Gastroesophageal sphincter (tissue), 3 donors: ENCODE results near the gene RIPK1.
"Not testable (repeated sequence)": the region's sequence is repeated elsewhere in the genome, so short reads cannot be mapped to it uniquely, and the experiment has no call there.

Experiments used
- CTCF ChIP-seq, 4 experiments: fragments of 200-600 bp in 2 of 4; fragments of 450-650 bp in 2 of 4; sonication (generic) in 1 of 4; IDR thresholded peaks; one replicate each; pipeline ENCODE4 v1.5.1; 2017 to 2019; ENCODE audit warnings: antibody characterized with exemption in 4 of 4, mild to moderate bottlenecking in 2 of 4, moderate library complexity in 2 of 4
- EP300 ChIP-seq: sonication (generic); formaldehyde crosslinking; IDR thresholded peaks from one replicate; pipeline ENCODE4 v1.6.1; 2017; ENCODE audit warnings: antibody characterized with exemption, mild to moderate bottlenecking
- POLR2A ChIP-seq, 2 donors: fragments of 450-650 bp; IDR thresholded peaks; one replicate each; pipeline ENCODE4 v1.6.1; 2017; ENCODE audit warnings: antibody characterized with exemption in 2 of 2, mild to moderate bottlenecking in 2 of 2, moderate library complexity in 1 of 2
- POLR2AphosphoS5 ChIP-seq: sonication (generic); formaldehyde crosslinking; IDR thresholded peaks from one replicate; pipeline ENCODE4 v1.6.1; 2017; ENCODE audit warnings: antibody characterized with exemption

GRCh38 chr6:3155416-3155815 is 87.1 kb downstream of the RIPK1 start:
- not testable (repeated sequence) for TF ChIP-seq CTCF (IDR thresholded peaks at IDR 0.05); POLR2AphosphoS5; POLR2A (IDR thresholded peaks at IDR 0.05); EP300
